ENCODE data around the gene TAOK3.

- TF ChIP-seq CTCF (conservative IDR thresholded peaks at IDR 0.05 in 1 of 2, IDR thresholded peaks at IDR 0.05 in 1 of 2; ENCODE audit: extremely low read depth in 1 of 2, insufficient read depth in 1 of 2, low read depth in 1 of 2, low read length in 2 of 2) (no peak), EZH2 (IDR thresholded peaks at IDR 0.05; ENCODE audit: borderline replicate concordance, low read length) (no peak)
These were observed 53.1 kb downstream of the TAOK3 start for GRCh38 chr12:118319627-118320026.
